Activated CD4-positive, alpha-beta memory T cell treated with anti-CD3 and anti-CD28 coated beads, Interleukin-2, amount 10 ng/mL, durations not matched to agents 7 days and 5 days (primary cell): ENCODE measurements around the gene DYNAP. TPM values are rescaled to one million over a fixed set of nuclear protein-coding genes. Genes with fewer than 3 reads are reported as not detected.

Experiments used
- total RNA-seq, 2 experiments: library from RNA; stranded (reverse); gene quantifications; one replicate each; pipeline ENCODE4 v1.2.3, GENCODE V29; 2021

The DYNAP gene
- total RNA-seq, 2 experiments from 2014 or later: not detected

Other genes with a start within 250 kb of the DYNAP start
- not detected for gene STARD6, start 233.4 kb upstream of the DYNAP start, total RNA-seq
- 10 to 100 TPM; 12.3 to 14.5 TPM for gene C18orf54, start 233.3 kb upstream of the DYNAP start, total RNA-seq
- gene RAB27B, start 237.2 kb downstream of the DYNAP start, total RNA-seq: 1 to 10 TPM; 5.0 to 5.2 TPM